Neural cell (in vitro differentiated cells): ENCODE measurements around the gene MARK2.

Experiments used
- EP300 ChIP-seq: fragments of 450-650 bp; conservative IDR thresholded peaks from 2 replicates; pipeline ENCODE4 v1.6.1; 2014; ENCODE audit warnings: antibody characterized with exemption, mild to moderate bottlenecking, moderate library complexity; ENCODE audit not compliant: poor library complexity, severe bottlenecking
- EZH2 ChIP-seq: fragments of 200-600, 300-800 bp; shearing (Covaris generic), sonication (generic); IDR thresholded peaks from 2 replicates; pipeline ENCODE4 v1.6.1; 2014; ENCODE audit warnings: antibody characterized with exemption, low read length, borderline replicate concordance, mild to moderate bottlenecking; ENCODE audit not compliant: insufficient read depth, poor library complexity, severe bottlenecking
- POLR2AphosphoS5 ChIP-seq: IDR thresholded peaks from 2 replicates; pipeline ENCODE4 v1.6.1; 2012
- RAD21 ChIP-seq: fragments of 450-650 bp; conservative IDR thresholded peaks from 2 replicates; pipeline ENCODE4 v1.6.1; 2014; ENCODE audit warnings: antibody characterized with exemption, mild to moderate bottlenecking, moderate library complexity
- TF ChIP-seq, protein P1 (sequence below): fragments of 450-650 bp; IDR thresholded peaks from 2 replicates; pipeline ENCODE4 v1.5.1; 2014; ENCODE audit warnings: antibody characterized with exemption, mild to moderate bottlenecking, moderate library complexity; ENCODE audit not compliant: poor library complexity, severe bottlenecking
- TF ChIP-seq, protein P2 (sequence below): IDR thresholded peaks from 2 replicates; pipeline ENCODE4 v1.6.1; 2012; ENCODE audit warnings: borderline replicate concordance

DNA sequence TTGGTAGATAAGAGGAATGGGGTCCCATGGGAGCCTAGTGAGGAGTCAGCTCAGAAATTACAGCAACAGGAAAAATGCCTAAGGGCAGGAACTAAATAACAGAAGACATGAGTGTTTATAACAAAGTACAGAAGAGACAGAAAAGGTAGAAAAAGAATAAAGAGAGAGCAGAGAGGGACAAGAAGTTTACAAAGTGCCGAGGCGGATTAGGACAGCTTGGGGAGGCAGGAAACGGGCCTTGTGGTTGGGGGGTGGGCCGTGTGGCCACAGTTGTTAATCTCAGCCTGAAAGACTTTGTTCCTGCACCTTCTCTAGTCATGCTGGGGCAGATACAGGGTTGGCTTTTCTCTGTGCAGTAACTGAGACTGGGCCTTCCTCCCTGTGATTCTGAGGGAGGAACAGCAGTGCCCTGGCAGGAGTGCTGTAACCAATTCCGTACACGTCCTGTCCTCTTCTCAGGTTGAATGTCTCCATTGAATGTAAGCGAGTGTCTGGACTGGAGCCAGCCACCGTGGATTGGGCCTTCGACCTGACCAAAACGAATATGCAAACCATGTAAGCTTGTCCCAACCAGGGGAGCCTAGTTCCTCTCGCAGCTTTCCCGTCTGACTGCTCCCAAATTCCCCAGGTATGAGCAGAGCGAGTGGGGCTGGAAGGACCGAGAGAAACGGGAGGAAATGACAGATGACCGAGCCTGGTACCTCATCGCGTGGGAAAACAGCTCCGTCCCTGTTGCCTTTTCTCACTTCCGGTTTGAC is 113.0 kb downstream of the MARK2 start:
- TF ChIP-seq POLR2AphosphoS5 (no peak), RAD21 (no peak), EP300 (no peak), EZH2 (no peak)
- TF ChIP-seq, protein P1, sequence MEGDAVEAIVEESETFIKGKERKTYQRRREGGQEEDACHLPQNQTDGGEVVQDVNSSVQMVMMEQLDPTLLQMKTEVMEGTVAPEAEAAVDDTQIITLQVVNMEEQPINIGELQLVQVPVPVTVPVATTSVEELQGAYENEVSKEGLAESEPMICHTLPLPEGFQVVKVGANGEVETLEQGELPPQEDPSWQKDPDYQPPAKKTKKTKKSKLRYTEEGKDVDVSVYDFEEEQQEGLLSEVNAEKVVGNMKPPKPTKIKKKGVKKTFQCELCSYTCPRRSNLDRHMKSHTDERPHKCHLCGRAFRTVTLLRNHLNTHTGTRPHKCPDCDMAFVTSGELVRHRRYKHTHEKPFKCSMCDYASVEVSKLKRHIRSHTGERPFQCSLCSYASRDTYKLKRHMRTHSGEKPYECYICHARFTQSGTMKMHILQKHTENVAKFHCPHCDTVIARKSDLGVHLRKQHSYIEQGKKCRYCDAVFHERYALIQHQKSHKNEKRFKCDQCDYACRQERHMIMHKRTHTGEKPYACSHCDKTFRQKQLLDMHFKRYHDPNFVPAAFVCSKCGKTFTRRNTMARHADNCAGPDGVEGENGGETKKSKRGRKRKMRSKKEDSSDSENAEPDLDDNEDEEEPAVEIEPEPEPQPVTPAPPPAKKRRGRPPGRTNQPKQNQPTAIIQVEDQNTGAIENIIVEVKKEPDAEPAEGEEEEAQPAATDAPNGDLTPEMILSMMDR = no peak
- TF ChIP-seq, protein P2, sequence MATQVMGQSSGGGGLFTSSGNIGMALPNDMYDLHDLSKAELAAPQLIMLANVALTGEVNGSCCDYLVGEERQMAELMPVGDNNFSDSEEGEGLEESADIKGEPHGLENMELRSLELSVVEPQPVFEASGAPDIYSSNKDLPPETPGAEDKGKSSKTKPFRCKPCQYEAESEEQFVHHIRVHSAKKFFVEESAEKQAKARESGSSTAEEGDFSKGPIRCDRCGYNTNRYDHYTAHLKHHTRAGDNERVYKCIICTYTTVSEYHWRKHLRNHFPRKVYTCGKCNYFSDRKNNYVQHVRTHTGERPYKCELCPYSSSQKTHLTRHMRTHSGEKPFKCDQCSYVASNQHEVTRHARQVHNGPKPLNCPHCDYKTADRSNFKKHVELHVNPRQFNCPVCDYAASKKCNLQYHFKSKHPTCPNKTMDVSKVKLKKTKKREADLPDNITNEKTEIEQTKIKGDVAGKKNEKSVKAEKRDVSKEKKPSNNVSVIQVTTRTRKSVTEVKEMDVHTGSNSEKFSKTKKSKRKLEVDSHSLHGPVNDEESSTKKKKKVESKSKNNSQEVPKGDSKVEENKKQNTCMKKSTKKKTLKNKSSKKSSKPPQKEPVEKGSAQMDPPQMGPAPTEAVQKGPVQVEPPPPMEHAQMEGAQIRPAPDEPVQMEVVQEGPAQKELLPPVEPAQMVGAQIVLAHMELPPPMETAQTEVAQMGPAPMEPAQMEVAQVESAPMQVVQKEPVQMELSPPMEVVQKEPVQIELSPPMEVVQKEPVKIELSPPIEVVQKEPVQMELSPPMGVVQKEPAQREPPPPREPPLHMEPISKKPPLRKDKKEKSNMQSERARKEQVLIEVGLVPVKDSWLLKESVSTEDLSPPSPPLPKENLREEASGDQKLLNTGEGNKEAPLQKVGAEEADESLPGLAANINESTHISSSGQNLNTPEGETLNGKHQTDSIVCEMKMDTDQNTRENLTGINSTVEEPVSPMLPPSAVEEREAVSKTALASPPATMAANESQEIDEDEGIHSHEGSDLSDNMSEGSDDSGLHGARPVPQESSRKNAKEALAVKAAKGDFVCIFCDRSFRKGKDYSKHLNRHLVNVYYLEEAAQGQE = no peak
